BLaER1 (cell line): ENCODE measurements around the gene PROSER1.
"Not testable (repeated sequence)": the region's sequence is repeated elsewhere in the genome, so short reads cannot be mapped to it uniquely, and the experiment has no call there.

Experiments used
- H3K27ac ChIP-seq: shearing (Covaris generic); formaldehyde crosslinking; 2 replicates; pipeline ENCODE4 v1.8.1; 2022
- H3K27me3 ChIP-seq: shearing (Covaris generic); formaldehyde crosslinking; 2 replicates; pipeline ENCODE4 v1.8.1; 2022
- H3K36me3 ChIP-seq: shearing (Covaris generic); formaldehyde crosslinking; 2 replicates; pipeline ENCODE4 v1.8.1; 2022
- H3K4me1 ChIP-seq: shearing (Covaris generic); formaldehyde crosslinking; 2 replicates; pipeline ENCODE4 v1.8.1; 2022
- H3K4me2 ChIP-seq: shearing (Covaris generic); formaldehyde crosslinking; 2 replicates; pipeline ENCODE4 v1.8.1; 2022
- H3K4me3 ChIP-seq: shearing (Covaris generic); formaldehyde crosslinking; 2 replicates; pipeline ENCODE4 v1.8.1; 2022
- H3K9ac ChIP-seq: shearing (Covaris generic); formaldehyde crosslinking; 2 replicates; pipeline ENCODE4 v1.8.1; 2022
- H3K9me3 ChIP-seq: shearing (Covaris generic); formaldehyde crosslinking; 2 replicates; pipeline ENCODE4 v1.8.1; 2022
- H4K20me1 ChIP-seq: shearing (Covaris generic); formaldehyde crosslinking; 2 replicates; pipeline ENCODE4 v1.8.1; 2022
- Cebpa-rat ChIP-seq: shearing (Covaris generic); IDR thresholded peaks from 2 replicates; pipeline ENCODE4 v1.8.1; 2022

The PROSER1 gene

DNA sequence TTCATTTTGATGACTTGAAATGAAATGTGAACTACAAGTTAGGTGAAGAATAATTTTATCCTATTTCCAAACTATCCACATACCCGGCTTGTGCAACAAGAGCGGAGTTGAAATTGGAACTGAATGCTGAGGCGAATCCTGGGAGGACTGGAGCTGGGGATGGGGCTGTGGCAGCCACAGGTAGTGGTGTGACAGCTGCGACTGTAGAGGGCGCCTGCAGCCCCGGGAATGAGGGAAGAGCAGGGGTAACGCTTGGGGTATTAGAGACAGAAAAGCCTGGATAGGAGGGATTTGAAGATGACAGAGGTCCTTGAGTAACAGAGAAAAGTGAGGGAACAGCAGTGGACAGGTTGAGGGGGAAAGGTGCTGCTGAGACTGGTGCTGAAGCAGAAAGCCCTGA, 25.3 kb downstream of the PROSER1 start:
- Histone ChIP-seq H3K9me3 (no peaks in the 10 kb centered on the region; the same call in 1 of the 2 replicates), H3K27ac (no peak overlapping the region), H4K20me1 (peaks cover 11% of the 10 kb centered on the region), H3K36me3 (peaks cover 93% of the 10 kb centered on the region), H3K4me1 (no peaks in the 10 kb centered on the region), H3K9ac (no peak overlapping the region), H3K27me3 (no peaks in the 10 kb centered on the region), H3K4me2 (no peak overlapping the region), H3K4me3 (no peak overlapping the region)
- TF ChIP-seq Cebpa-rat = no peak

DNA sequence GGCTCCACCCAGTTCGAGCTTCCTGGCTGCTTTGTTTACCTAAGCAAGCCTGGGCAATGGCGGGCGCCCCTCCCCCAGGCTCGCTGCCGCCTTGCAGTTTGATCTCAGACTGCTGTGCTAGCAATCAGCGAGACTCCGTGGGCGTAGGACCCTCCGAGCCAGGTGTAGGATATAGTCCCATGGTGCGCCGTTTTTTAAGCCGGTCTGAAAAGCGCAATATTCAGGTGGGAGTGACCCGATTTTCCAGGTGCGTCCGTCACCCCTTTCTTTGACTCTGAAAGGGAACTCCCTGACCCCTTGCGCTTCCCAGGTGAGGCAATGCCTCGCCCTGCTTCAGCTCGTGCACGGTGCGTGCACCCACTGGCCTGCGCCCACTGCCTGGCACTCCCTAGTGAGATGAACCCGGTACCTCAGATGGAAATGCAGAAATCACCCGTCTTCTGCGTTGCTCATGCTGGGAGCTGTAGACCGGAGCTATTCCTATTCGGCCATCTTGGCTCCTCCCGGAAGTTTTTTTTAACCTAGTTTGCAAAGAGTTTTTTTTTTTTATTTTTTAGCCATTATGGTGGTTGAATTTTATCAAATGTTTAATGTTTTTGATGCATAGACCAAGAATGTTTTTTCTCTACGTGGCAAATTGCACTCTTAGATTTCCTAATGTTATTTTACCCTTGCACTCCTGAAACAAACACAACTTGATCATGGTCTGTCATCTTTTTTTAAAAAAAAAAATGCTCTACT, 31.3 kb downstream of the PROSER1 start:
- H3K4me2 ChIP-seq, H4K20me1 ChIP-seq, H3K4me3 ChIP-seq, H3K27ac ChIP-seq, H3K4me1 ChIP-seq, H3K27me3 ChIP-seq, H3K9ac ChIP-seq, H3K9me3 ChIP-seq: not testable (repeated sequence)
- peaks cover 41% of the 10 kb centered on the region for H3K36me3 ChIP-seq

DNA sequence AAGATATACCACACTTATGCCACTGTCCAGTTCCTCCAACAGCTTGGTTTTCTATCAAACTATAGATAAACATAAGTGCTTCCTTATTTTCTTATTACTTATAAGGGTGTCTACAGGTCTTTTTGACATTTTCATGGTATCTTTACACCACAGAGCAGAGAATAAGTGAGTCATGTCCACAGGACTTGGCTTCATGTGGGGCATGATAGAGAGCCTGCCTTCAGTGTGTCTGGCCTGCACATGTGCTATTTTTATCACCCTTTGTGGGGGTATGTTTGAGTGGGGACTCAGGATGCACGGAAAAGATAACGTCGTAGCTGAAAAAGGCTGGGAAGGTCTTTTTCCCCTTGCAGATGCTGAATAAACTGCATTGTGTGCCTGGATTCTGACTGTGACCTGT, 39.1 kb downstream of the PROSER1 start:
- no peak overlapping the region for H3K4me2 ChIP-seq
- H3K36me3 ChIP-seq = no peaks in the 10 kb centered on the region
- no peaks in the 10 kb centered on the region for H3K9me3 ChIP-seq
- H3K27ac ChIP-seq = no peak overlapping the region
- H3K27me3 ChIP-seq = no peaks in the 10 kb centered on the region
- H4K20me1 ChIP-seq = no peaks in the 10 kb centered on the region
- H3K9ac ChIP-seq = no peak overlapping the region
- no peak for TF ChIP-seq Cebpa-rat
- no peaks in the 10 kb centered on the region for H3K4me1 ChIP-seq
- no peak overlapping the region for H3K4me3 ChIP-seq

DNA sequence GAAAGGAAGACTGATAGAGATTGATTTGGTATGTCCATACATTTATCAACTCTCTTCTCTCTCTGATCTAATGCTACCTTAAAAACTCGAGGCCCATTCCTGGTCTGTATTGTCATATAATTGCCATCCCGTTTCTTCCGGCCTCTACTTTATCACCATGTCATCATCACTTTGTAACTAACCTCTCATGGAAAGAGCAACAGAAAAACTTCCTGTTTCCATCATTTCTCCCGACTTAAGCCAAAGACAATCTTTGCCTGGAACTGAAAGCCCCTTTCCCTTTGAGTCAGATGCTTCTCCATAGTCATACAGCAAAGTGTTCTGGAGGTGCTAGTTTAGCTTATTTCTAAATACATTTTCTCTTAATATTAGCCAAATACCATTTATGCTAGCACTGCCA, 44.5 kb downstream of the PROSER1 start:
- H3K36me3 ChIP-seq = no peaks in the 10 kb centered on the region
- no peak overlapping the region for H3K4me2 ChIP-seq
- no peaks in the 10 kb centered on the region for H3K4me1 ChIP-seq
- no peaks in the 10 kb centered on the region for H3K9me3 ChIP-seq
- TF ChIP-seq Cebpa-rat = no peak
- no peak overlapping the region for H3K4me3 ChIP-seq
- no peaks in the 10 kb centered on the region for H4K20me1 ChIP-seq
- no peak overlapping the region for H3K27ac ChIP-seq
- no peaks in the 10 kb centered on the region for H3K27me3 ChIP-seq
- no peak overlapping the region for H3K9ac ChIP-seq

DNA sequence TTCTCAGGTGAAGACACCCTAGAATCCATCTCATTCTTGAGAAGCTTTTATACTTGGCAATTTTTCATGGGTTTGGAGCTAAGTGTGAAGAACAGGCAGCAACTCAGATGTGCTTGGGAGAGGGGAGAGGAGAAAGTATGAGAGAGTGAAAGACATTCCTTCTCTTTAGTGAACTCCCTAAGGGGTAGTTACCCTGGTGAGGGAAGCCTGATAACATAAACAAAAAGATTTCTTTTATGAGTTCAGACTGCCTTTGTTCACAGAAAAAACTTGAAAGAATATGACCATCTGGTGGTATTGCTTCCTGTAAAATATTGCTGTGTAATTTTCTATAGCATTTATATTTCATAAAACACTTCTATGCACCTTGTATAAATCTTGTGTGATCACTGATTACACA, 47.2 kb downstream of the PROSER1 start, which contains the start of gene STOML3:
Gene STOML3, minus strand, starts transcription at position 139 of the 400 bp plus-strand sequence. Its CDS starts 110 bp downstream, at position 29.
- no peak for TF ChIP-seq Cebpa-rat
- Histone ChIP-seq H3K9ac (no peak within 1 kb of the TSS), H3K4me3 (no peak within 1 kb of the TSS), H3K4me1 (no peaks in the 10 kb centered on the region), H3K4me2 (no peak within 1 kb of the TSS), H3K27ac (no peak within 1 kb of the TSS), H3K36me3 (no peaks in the 10 kb centered on the region), H3K27me3 (no peaks in the 10 kb centered on the region), H4K20me1 (no peaks in the 10 kb centered on the region), H3K9me3 (no peaks in the 10 kb centered on the region)

DNA sequence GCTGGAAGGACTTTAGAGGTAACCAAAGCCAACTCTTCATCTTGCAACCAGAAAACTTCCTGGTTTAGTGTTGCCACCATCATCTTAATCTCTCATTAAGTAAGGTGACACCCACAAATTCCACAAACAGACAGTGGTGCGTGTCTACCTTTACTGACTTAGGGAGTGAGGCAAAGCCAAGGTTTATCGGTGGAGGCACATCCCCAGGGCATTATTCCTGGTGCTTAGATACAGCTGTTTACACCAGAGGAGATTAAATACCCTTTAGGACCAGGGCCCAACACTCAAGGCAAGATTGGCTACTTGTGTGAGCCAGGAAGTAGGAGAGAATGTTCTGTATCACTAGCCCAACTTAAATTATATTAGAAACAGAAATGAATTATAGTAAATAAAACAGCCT, 56.8 kb downstream of the PROSER1 start:
- Histone ChIP-seq H4K20me1 (no peaks in the 10 kb centered on the region), H3K9ac (no peak overlapping the region), H3K27me3 (no peaks in the 10 kb centered on the region), H3K9me3 (peaks cover 15% of the 10 kb centered on the region), H3K27ac (no peak overlapping the region), H3K4me1 (no peaks in the 10 kb centered on the region), H3K4me3 (no peak overlapping the region), H3K36me3 (no peaks in the 10 kb centered on the region), H3K4me2 (no peak overlapping the region)
- no peak for TF ChIP-seq Cebpa-rat

DNA sequence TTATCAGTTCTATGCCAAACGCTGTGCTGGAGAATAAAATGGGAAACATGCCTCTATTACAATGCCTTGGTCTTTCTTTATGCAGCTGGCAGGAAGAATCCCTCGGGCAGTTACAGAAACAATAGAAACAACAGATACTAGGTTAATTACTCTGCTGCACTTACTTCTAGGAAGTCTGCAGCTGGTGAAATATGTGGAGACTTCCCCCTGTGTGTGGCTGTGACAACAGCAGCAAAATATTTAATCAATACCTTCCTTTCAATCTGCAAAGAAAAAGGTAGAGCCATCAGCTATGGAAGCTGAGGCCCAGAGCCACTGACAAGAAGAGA, 57.2 kb downstream of the PROSER1 start:
- Histone ChIP-seq H3K4me1 (no peaks in the 10 kb centered on the region), H3K27ac (no peak overlapping the region), H3K36me3 (no peaks in the 10 kb centered on the region), H3K9me3 (peaks cover 15% of the 10 kb centered on the region), H3K27me3 (no peaks in the 10 kb centered on the region), H3K4me3 (no peak overlapping the region), H3K9ac (no peak overlapping the region), H4K20me1 (no peaks in the 10 kb centered on the region), H3K4me2 (no peak overlapping the region)
- no peak for TF ChIP-seq Cebpa-rat

DNA sequence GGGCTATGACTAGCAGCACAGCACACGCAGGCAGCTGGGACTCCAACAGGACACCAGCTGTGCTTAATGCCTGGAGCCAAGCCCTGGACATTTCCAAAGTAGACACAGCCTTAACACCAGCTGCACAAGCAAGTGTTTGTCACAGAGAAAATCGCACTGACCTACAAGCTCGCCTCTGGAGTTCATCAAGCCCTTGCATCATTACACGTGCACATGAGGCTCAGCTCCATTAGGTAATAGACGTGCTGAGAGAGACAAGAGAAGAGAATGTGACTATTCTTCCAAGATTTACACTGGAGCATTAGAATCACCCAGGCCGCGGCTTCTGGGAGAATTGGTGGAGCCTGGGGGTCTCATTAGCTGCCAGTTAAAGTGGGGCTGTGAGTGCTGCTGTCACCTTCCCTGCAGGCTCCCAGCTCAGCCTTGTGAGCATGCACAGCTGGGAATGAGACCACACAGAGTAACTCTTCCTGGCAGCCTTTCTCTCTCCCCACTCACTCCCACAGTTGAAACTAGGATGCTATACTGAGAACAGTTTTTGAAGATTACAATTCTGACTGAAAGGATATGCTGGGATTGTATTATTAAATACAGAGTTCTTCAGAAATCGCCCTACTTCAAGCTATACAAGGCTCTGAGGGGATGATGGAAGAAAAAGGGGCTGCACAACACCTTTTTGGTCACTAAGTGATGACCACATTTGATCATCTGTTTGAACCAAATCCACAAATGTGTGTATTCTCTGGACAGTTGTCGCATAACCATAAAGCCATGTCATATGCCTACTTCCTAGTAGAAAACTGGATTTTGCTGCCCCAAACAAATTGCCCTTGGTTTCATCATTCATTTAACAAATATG, 57.8 kb downstream of the PROSER1 start:
- no peaks in the 10 kb centered on the region for H3K4me1 ChIP-seq
- no peak overlapping the region for H3K9ac ChIP-seq
- no peak for TF ChIP-seq Cebpa-rat
- no peak overlapping the region for H3K4me2 ChIP-seq
- H3K4me3 ChIP-seq = no peak overlapping the region
- H3K27ac ChIP-seq = no peak overlapping the region
- H3K9me3 ChIP-seq = peaks cover 15% of the 10 kb centered on the region
- no peaks in the 10 kb centered on the region for H3K36me3 ChIP-seq
- no peaks in the 10 kb centered on the region for H4K20me1 ChIP-seq
- H3K27me3 ChIP-seq = no peaks in the 10 kb centered on the region

DNA sequence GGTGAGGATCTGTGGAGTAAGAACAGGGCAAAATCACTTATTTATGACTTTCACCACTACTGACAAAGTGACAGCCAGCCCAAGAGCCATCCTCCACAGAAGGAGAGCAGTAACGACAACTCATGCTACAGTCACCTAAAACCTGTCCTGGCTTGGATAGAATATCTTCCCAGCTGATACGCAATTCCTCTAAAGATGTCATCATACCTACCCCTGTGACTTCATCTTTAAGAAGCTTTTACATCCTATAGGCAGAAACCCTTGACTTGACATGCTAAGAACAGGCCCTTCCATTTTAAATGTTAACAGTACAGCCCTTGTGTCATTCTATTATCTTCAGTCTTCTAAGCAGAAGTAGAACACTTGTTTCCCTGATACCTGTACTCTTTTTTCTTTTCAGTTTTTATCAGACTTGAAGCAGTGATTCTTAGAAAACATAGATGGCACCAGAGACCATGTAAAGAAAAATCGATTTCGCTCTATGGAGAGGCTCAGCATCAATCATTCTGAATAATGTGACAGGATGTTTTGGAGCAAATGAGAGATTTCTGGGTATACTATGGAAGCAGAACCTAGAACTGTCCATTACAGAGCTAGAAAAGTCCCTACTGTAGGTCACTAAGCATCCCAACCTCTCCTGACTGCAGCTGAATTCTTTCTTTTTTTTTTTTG, 67.4 kb downstream of the PROSER1 start:
- no peak overlapping the region for H3K27ac ChIP-seq
- H3K36me3 ChIP-seq = no peaks in the 10 kb centered on the region
- no peaks in the 10 kb centered on the region for H3K9me3 ChIP-seq
- no peak overlapping the region for H3K9ac ChIP-seq
- H4K20me1 ChIP-seq = no peaks in the 10 kb centered on the region
- no peak overlapping the region for H3K4me2 ChIP-seq
- H3K4me1 ChIP-seq = no peaks in the 10 kb centered on the region
- no peak for TF ChIP-seq Cebpa-rat
- no peaks in the 10 kb centered on the region for H3K27me3 ChIP-seq
- H3K4me3 ChIP-seq = no peak overlapping the region

DNA sequence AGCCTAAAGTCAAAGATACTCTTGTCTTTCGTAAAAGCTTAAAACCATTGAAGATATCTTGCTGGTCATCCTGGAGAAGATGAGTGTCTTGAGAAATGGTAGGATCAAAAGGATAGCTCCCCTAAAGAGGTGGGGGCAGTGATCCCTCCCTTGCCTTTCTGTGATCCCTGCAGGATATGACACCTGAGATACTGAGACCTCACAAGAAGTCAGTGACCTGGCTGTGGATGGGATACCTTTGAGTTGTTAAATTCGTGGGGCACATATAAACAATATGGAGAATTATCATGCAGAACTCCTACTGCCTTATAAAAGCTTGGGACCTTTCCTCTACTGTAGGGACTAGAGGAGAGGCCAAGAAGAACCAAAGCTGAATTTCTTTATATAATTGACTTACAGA, 68.7 kb downstream of the PROSER1 start:
- Histone ChIP-seq H3K4me3 (no peak overlapping the region), H3K9me3 (no peaks in the 10 kb centered on the region), H3K4me2 (no peak overlapping the region), H4K20me1 (no peaks in the 10 kb centered on the region), H3K27me3 (no peaks in the 10 kb centered on the region), H3K27ac (no peak overlapping the region), H3K36me3 (no peaks in the 10 kb centered on the region), H3K4me1 (no peaks in the 10 kb centered on the region), H3K9ac (no peak overlapping the region)
- TF ChIP-seq Cebpa-rat = no peak
